T-helper 1 cell (primary cell): ENCODE results near the gene GATAD2B.
A peak's percentile ranks its signal among the peaks of the same experiment; 100 is the strongest.
"Not testable (repeated sequence)": the region's sequence is repeated elsewhere in the genome, so short reads cannot be mapped to it uniquely, and the experiment has no call there.

Experiments used
- DNase-seq, 5 donors: peaks; one replicate each; pipeline ENCODE4 v3.0.0-alpha.2; 2012 to 2020

Gene GATAD2B

GRCh38 chr1:153794624-153795329 is 128.0 kb downstream of the GATAD2B start:
- DNase-seq: no peak

GRCh38 chr1:153793973-153794615 is 128.7 kb downstream of the GATAD2B start:
- DNase-seq: no peak

- no peak for DNase-seq
Measured at GRCh38 chr1:153793261-153793972, 129.4 kb downstream of the GATAD2B start.

GRCh38 chr1:153792631-153793041 is 130.1 kb downstream of the GATAD2B start:
- DNase-seq: no peak

- no peak for DNase-seq
Measured at GRCh38 chr1:153791648-153792253, 131.0 kb downstream of the GATAD2B start.

- DNase-seq: peak in 1 of 5 donors; percentile 84
Measured at GRCh38 chr1:153790966-153791647, 131.7 kb downstream of the GATAD2B start.

GRCh38 chr1:153790313-153790965 is 132.3 kb downstream of the GATAD2B start:
- no peak for DNase-seq

- no peak for DNase-seq
Measured at GRCh38 chr1:153789478-153790034, 133.2 kb downstream of the GATAD2B start.

- no peak for DNase-seq
Measured at GRCh38 chr1:153786038-153786790, 136.6 kb downstream of the GATAD2B start.

- peak; percentile 81 to 93 (median 86) for DNase-seq
Measured at GRCh38 chr1:153783233-153784190, 139.3 kb downstream of the GATAD2B start.

GRCh38 chr1:153782648-153783047 is 140.1 kb downstream of the GATAD2B start:
- DNase-seq: not testable (repeated sequence)

- DNase-seq: no peak
Measured at GRCh38 chr1:153780551-153780950, 142.2 kb downstream of the GATAD2B start.

GRCh38 chr1:153779781-153780541 is 142.8 kb downstream of the GATAD2B start:
- DNase-seq: no peak

- no peak for DNase-seq
Measured at GRCh38 chr1:153778824-153779519, 143.8 kb downstream of the GATAD2B start.

- no peak for DNase-seq
Measured at GRCh38 chr1:153778051-153778823, 144.5 kb downstream of the GATAD2B start.

- no peak for DNase-seq
Measured at GRCh38 chr1:153777648-153778047, 145.1 kb downstream of the GATAD2B start.

- DNase-seq: no peak
Measured at GRCh38 chr1:153776845-153777370, 145.9 kb downstream of the GATAD2B start.
